Pancreas (tissue), 10 donors: ENCODE results near the gene MTUS2. TPM values are rescaled to one million over a fixed set of nuclear protein-coding genes. Genes with fewer than 3 reads are reported as not detected.

Experiments
- ATAC-seq, 4 donors: fragments of 200-7000 bp; cut with Tn5 transposase; one replicate each; pipeline versions ENCODE4 v1.8.0 to v1.9.1; 2020; ENCODE audit warnings: mild to moderate bottlenecking in 4 of 4, moderate library complexity in 4 of 4
- DNase-seq, 6 donors: peaks; one replicate each; pipeline ENCODE4 v3.0.0-alpha.2; 2020
- FAIRE-seq: peaks from 2 replicates; lab custom pipeline; 2012; peaks lifted over from hg19 to GRCh38; lab: Jason Lieb, UNC
- H3K27ac ChIP-seq, 4 donors: fragments of 200-600 bp; sonication (generic); 1 replicate in 3 of 4; 2 replicates in 1 of 4; pipeline versions ENCODE4 v1.5.0 to v1.8.0; 2020
- H3K27me3 ChIP-seq, 4 donors: fragments of 200-600 bp; one replicate each; pipeline ENCODE4 v1.8.0; 2021
- H3K36me3 ChIP-seq, 3 donors: fragments of 200-600 bp; sonication (generic) in 1 of 3; one replicate each; pipeline versions ENCODE4 v1.5.0 to v1.8.0; 2020 to 2021
- H3K4me1 ChIP-seq, 3 donors: fragments of 200-600 bp; one replicate each; pipeline ENCODE4 v1.8.0; 2021
- H3K4me3 ChIP-seq, 4 donors: fragments of 200-600 bp; sonication (generic) in 2 of 4; one replicate each; pipeline versions ENCODE4 v1.5.0 to v1.8.0; 2020 to 2021
- H3K9me3 ChIP-seq, 4 donors: fragments of 200-600 bp; one replicate each; pipeline ENCODE4 v1.8.0; 2021
- CTCF ChIP-seq, 4 donors: fragments of 200-600 bp; sonication (generic) in 3 of 4; IDR thresholded peaks; one replicate each; pipeline versions ENCODE4 v1.5.0 to v1.8.0; 2021; ENCODE audit warnings: antibody characterized with exemption in 4 of 4
- WGBS, 2 donors: extraction: QIAGEN DNeasy Blood & Tissue Kit; methylation state at CpG; one replicate each; pipeline ENCODE4 v1.1.7; 2013; 5-methylcytosine and 5-hydroxymethylcytosine counted together
- intact Hi-C, 3 donors: fragments of 100-400 bp; cut with DNase I; formaldehyde crosslinking; loops; one replicate each; pipeline versions ENCODE4 v1.11.1 to v1.14.2; 2022
- polyA plus RNA-seq, 2 donors: library from polyadenylated mRNA; stranded (reverse); fragments of 200-250 nt; gene quantifications; one replicate each; pipeline ENCODE4 v1.2.3, GENCODE V29; 2013
- total RNA-seq, 6 donors: library from RNA; stranded (reverse); fragmentation: NEBNext Ultra II Directional in 4 of 6; extraction: Animal tissue kit (Norgen Biotek cat#: 25700) in 4 of 6; gene quantifications; one replicate each; pipeline versions ENCODE4 v1.2.1 to v1.2.4, GENCODE V29; 2021 to 2023
- donor health status: healthy with polysubstance abuse.
- donor health status: DM: no; HTN: no; CAD: no; lungs with moderate emphysema.
- donor health status: DM: no; HTN: no; CAD: no.
- donor health status: control.
- donor health status: control.
- donor health status: Bipolar disorder and iron deficiency.
- donor health status: DM: yes; HTN: yes; CAD: no.
- donor health status: DM: no; HTN: no; CAD: no.
- donor health status: DM: no; HTN: no; CAD: no.
- donor health status: DM: yes; HTN: yes; CAD: no.

The MTUS2 gene
- total and polyA plus RNA-seq, 8 donors = 2.2 to 9.0 (median 4.8) TPM

GRCh38 chr13:29534083-29534482, 713.9 kb downstream of the MTUS2 start:
- Histone ChIP-seq H3K36me3 (peaks cover 0 to 22% (median 0%) of the 10 kb centered on the region in 3 donors), H3K9me3 (no peaks in the 10 kb centered on the region), H3K4me3 (no peak overlapping the region), H3K27ac (no peak overlapping the region), H3K27me3 (no peaks in the 10 kb centered on the region), H3K4me1 (no peaks in the 10 kb centered on the region)
- no peak for TF ChIP-seq CTCF (IDR thresholded peaks at IDR 0.05)
- FAIRE-seq (no peak), ATAC-seq (no peak), DNase-seq (no peak)
- intact Hi-C loops = no loop called here
- WGBS, 2 donors = 89 to 91% methylated on average over 4 of the region's 4 CpGs

GRCh38 chr13:29535663-29536655, 715.8 kb downstream of the MTUS2 start:
- Histone ChIP-seq H3K27me3 (no peaks in the 10 kb centered on the region), H3K4me3 (no peak overlapping the region), H3K36me3 (peaks cover 0 to 9% (median 0%) of the 10 kb centered on the region in 3 donors), H3K9me3 (no peaks in the 10 kb centered on the region), H3K4me1 (no peaks in the 10 kb centered on the region), H3K27ac (no peak overlapping the region)
- intact Hi-C loops = no loop called here
- no peak for DNase-seq
- ATAC-seq = no peak
- TF ChIP-seq CTCF (IDR thresholded peaks at IDR 0.05) = no peak
- FAIRE-seq = no peak
- 89 to 92% methylated on average over 24 of the region's 24 CpGs for WGBS, 2 donors

GRCh38 chr13:29536853-29537252, 716.7 kb downstream of the MTUS2 start:
- no peak for DNase-seq
- Histone ChIP-seq H3K4me3 (no peak overlapping the region), H3K36me3 (peaks cover 0 to 7% (median 0%) of the 10 kb centered on the region in 3 donors), H3K4me1 (no peaks in the 10 kb centered on the region), H3K9me3 (no peaks in the 10 kb centered on the region), H3K27me3 (no peaks in the 10 kb centered on the region), H3K27ac (no peak overlapping the region)
- ATAC-seq = no peak
- no peak for TF ChIP-seq CTCF (IDR thresholded peaks at IDR 0.05)
- WGBS, 2 donors = 93 to 95% methylated on average over 7 of the region's 7 CpGs
- intact Hi-C loops = no loop called here
- FAIRE-seq = no peak

- Histone ChIP-seq H3K4me3 (no peak overlapping the region), H3K27me3 (no peaks in the 10 kb centered on the region), H3K9me3 (no peaks in the 10 kb centered on the region), H3K4me1 (no peaks in the 10 kb centered on the region), H3K27ac (no peak overlapping the region), H3K36me3 (no peaks in the 10 kb centered on the region)
- intact Hi-C loops = no loop called here
- TF ChIP-seq CTCF (IDR thresholded peaks at IDR 0.05) = no peak
- FAIRE-seq (no peak), ATAC-seq (peak in 1 of 4 donors; percentile 13), DNase-seq (no peak)
- 67% methylated on average over 14 of the region's 14 CpGs for WGBS, 2 donors
Observed at GRCh38 chr13:29537736-29538651, 717.9 kb downstream of the MTUS2 start.
